ENCODE measurements around the gene MAT2A. TPM values are rescaled to one million over a fixed set of nuclear protein-coding genes. Genes with fewer than 3 reads are reported as not detected.
A peak's percentile ranks its signal among the peaks of the same experiment; 100 is the strongest.
"Not testable (repeated sequence)": the region's sequence is repeated elsewhere in the genome, so short reads cannot be mapped to it uniquely, and the experiment has no call there.

MAT2A gene
- polyA plus RNA-seq, 10 donors = 153 to 268 (median 198) TPM

GRCh38 chr2:85545780-85546240 is 6.8 kb downstream of the MAT2A start:
- DNase-seq = no peak

- DNase-seq = no peak
Observed at GRCh38 chr2:85547089-85547858, 8.3 kb downstream of the MAT2A start.

DNA sequence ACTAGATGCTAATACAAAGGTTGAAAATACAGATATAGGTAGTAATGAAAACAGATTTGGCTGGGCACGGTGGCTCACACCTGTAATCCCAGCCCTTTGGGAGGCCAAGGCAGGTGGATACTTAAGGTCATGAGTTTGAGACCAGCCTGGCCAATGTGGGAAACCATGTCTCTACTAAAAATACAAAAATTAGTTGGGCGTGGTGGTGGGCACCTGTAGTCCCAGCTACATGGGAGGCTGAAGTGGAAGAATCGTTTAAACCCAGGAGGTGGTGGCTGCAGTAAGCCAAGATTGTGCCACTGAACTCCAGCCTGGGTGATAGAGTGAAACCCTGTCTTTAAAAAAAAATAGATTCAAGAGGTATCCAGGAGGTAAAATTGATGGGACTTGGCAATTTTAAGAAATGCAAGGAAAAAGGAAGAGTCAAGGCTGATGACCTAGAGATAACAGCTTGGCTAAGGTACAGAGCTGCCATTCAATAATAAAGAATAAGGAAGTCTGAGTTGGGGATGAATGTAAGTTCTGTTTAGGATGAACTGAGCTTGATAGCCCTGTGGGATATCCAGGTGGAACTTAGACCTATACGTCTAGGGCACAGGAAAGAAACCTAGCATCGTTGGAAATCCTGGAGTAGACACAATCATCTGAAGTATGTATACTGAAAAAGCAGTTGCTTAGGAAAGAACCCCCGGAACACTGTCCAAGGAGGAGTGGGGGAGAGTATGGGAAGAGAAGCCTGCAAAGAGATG is 9.1 kb downstream of the MAT2A start:
- DNase-seq = no peak

GRCh38 chr2:85548608-85548900 is 9.6 kb downstream of the MAT2A start:
- DNase-seq = no peak

DNA sequence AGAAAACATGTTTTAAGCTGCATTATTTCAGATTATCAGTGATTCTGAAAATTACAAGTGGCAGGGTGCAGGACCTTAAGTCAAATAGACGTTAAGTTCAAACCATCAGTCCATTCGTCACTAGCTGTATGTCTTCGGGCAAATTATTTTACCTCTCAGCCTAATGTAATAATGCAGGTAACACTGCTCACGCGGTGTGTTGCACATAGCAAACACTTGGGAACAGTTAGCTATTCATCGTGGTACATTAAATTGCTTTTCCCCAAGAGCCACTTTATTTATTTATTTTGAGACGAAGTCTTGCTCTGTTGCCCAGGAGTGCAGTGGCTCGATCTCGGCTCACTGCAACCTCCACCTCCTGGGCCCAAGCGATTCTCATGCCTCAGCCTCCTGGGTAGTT is 10.1 kb downstream of the MAT2A start:
- DNase-seq = no peak

DNA sequence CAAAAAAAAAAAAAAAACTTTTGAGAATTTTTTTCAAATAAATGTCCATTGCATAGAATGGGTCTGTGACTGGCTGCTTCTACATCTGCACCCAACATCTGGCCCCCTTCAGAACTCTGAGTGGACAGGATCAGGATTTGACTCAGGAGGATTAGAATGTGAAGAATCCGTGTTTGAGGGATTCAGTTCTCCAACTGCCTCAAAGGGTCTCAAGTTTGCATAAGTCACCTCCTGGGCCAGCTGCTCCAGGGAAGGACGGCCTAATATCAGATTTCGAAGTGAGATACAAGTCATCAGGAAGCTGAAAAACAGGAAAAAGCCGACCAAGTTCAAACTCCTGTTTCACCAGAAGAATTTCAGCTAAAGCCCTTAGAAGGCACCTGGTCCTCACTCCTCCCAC is 10.9 kb downstream of the MAT2A start:
- peak in 1 of 3 donors; percentile 74 for DNase-seq

GRCh38 chr2:85550486-85550885 is 11.5 kb downstream of the MAT2A start:
- no peak for DNase-seq

- DNase-seq = peak; percentile 69 to 85 (median 83)
Observed at GRCh38 chr2:85551698-85552678, 13.0 kb downstream of the MAT2A start.

DNA sequence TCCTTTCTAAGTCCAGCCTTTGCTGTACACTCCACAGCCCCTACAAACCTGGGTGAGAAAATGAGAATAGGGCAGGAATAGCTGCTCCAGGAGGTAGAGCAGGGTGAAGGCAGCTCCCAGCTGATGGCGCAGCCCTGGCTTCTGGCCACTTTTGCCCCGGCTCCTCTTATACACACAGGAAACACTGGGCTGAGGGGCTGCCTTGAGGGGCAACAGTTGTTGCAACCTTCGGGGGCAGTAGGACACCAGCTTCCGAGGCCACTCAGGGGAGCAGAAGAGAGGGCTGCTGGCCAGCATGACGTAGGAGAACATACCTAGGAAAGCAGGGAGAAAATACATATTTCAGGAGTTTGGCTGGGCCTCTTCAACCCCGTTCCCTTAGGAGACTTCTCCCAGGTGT is 14.2 kb downstream of the MAT2A start:
- no peak for DNase-seq

- DNase-seq = no peak
Observed at GRCh38 chr2:85554980-85555612, 16.1 kb downstream of the MAT2A start.

DNA sequence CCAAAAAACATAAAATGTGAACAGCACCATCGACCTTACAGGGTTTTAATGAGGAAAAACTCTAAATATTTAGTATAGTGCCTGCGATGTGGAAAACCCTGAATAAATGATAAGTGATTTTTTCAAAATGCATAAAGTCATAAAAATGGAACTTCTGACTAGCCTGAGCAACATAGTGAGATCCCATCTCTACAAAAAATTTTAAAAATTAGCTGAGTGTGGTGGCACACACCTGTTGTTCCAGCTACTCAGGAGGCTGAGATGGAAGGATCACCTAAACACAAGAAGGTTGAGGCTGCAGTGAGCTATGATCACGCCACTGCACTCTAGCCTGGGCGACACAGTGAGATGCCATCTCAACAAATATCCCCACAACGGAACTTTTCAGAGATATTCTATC is 18.2 kb downstream of the MAT2A start:
- DNase-seq = no peak

GRCh38 chr2:85558160-85558559 is 19.2 kb downstream of the MAT2A start:
- DNase-seq = no peak

DNA sequence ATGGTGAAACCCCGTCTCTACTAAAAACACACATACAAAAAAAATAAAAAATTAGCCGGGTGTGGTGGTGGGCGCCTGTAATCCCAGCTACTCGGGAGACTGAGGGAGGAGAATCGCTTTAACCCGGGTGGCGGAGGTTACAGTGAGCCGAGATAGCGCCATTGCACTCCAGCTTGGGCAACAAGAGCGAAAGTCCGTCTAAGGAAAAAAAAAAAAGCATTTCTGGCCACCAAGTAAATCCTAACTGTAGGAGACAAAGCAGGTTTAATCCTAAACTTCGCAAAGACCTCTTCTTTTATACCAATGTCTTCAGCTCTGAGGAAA is 21.4 kb downstream of the MAT2A start:
- DNase-seq = not testable (repeated sequence)

DNA sequence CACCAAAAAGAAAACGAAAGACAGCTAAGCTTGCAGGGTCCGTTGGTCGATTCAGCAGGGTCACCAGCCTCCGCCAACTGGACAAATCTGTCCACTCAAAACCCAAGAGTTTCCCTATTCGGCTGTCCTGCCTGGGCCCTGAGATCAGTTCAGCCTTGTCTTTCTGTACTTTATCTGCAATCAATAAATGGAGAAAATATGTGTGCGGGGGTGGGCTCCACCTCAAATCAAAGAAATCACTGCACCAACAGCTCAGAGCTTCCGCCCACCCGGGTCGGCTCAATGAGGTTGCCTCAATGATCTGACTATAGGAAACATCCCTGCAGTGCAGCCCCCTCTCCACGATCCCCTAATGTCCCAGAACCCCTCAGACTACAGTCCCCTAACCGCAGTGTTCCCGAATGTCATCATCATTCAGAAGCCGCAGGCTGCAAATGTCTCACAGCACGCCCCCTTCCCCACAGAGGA is 21.9 kb downstream of the MAT2A start:
- DNase-seq = no peak

DNA sequence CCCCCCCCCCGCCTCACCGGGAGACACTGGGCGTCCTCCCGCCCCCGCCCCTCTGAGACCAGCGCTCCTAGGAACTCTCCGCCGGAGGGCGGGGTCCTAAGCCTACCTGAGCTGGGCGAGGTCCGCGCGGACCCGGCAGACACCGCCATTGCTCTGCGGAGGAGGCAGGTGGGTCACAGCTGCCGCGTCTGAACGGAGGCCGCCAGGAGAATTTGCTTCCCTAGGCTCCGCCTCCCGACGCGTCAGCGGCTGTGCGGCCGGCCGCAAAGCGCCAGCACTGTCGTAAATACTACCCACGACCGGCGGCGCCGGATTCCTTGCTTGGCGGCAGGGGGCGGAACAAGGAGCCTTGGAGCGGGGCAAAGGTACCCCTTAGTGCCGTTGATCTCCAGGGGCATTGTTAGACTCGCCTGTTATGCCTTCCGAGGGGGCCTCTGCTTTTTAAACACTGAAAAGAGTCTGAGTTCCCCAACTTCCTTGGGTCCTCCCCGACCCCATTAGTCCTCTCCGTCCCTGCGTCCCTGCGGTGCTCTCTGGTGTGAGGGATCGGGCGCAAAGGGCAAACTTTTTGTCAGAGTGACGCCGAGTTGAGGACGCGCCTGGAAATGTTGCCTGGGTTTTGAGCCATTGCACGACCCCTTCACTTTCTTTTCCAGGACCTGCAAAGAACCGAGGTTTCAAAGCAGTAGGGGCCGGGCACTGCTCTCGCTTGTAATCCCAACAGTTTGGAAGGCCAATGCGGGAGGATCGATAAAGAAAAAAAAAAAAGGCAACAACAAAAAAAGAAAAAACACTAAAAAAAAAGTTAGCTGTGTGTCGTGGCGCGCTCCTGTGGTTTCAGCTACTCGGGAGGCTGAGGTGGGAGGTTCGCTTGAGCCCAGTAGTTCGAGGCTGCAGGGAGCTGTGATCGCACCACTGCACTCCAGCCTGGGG is 22.6 kb downstream of the MAT2A start, which contains the start of gene GGCX:
TSS of gene GGCX (minus strand) at position 214 of the 933 bp plus-strand sequence. CDS start at position 149, 65 bp downstream.
- peak; percentile 93 to 98 (median 96) for DNase-seq

GRCh38 chr2:85564144-85564563 is 25.2 kb downstream of the MAT2A start:
- no peak for DNase-seq

DNA sequence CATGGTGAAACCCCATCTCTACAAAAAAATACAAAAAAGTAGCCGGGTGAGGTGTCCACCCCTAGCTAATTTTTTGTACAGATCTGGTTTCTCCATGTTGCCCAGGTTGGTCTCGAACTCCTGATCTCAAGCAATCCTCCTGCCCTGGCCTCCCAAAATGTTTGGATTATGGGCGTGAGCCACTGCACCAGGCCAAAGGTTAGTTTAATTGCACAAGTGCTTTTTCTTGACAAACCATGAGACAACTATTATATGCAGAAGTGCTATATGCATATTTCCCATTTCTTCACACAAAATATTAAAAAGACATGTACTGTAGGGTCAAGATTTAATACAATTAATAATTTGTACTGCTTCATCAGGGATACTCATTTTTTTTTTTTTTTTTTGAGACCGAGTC is 27.3 kb downstream of the MAT2A start:
- no peak for DNase-seq

DNA sequence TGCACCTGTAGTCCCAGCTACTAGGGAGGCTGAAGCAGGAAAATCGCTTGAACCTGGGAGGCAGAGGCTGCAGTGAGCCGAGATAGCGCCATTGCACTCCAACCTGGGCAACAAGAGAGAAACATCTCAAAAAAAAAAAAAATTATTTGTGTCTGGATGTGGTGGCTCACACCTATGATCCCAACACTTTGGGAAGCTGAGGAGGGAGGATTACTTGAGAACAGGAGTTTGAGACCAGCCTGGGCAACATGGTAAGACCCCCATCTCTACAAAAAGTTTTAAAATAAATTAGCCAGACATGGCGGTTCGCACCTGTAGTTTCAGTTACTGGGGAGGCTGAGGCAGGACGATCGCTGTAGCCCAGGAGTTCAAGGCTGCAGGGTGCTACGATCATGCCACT is 36.8 kb downstream of the MAT2A start:
- DNase-seq = no peak

- no peak for DNase-seq
Observed at GRCh38 chr2:85577063-85577385, 38.1 kb downstream of the MAT2A start.
